Fibroblast of skin of left biceps (primary cell): ENCODE measurements around the gene CPA5.
A peak's percentile ranks its signal among the peaks of the same experiment; 100 is the strongest.

Experiments used
- DNase-seq, 2 experiments: peaks; one replicate each; pipeline ENCODE4 v3.0.0-alpha.2; 2013; ENCODE audit warnings: low read depth in 2 of 2

The CPA5 gene

GRCh38 chr7:130332259-130333053 is 12.2 kb upstream of the CPA5 start:
- DNase-seq: no peak

- no peak for DNase-seq
Observed at GRCh38 chr7:130333832-130334231, 10.8 kb upstream of the CPA5 start.

- no peak for DNase-seq
Observed at GRCh38 chr7:130334274-130334673, 10.3 kb upstream of the CPA5 start.

- DNase-seq: no peak
Observed at GRCh38 chr7:130337410-130337971, 7.1 kb upstream of the CPA5 start.

GRCh38 chr7:130338233-130338632 is 6.4 kb upstream of the CPA5 start:
- DNase-seq: no peak

- DNase-seq: no peak
Observed at GRCh38 chr7:130341882-130342281, 2.7 kb upstream of the CPA5 start.

- DNase-seq: no peak
Observed at GRCh38 chr7:130342701-130343380, 1.8 kb upstream of the CPA5 start.

GRCh38 chr7:130345136-130345535 is 520 bp downstream of the CPA5 start:
- DNase-seq: no peak

GRCh38 chr7:130345725-130346124 is 1.1 kb downstream of the CPA5 start:
- DNase-seq: no peak

GRCh38 chr7:130346177-130346905 is 1.7 kb downstream of the CPA5 start:
- DNase-seq: no peak

- DNase-seq: no peak
Observed at GRCh38 chr7:130346941-130347340, 2.3 kb downstream of the CPA5 start.

GRCh38 chr7:130349911-130350782 is 5.5 kb downstream of the CPA5 start:
- DNase-seq: no peak

GRCh38 chr7:130350945-130351790 is 6.6 kb downstream of the CPA5 start:
- no peak for DNase-seq

GRCh38 chr7:130351791-130352090 is 7.1 kb downstream of the CPA5 start:
- no peak for DNase-seq

- no peak for DNase-seq
Observed at GRCh38 chr7:130352194-130353074, 7.8 kb downstream of the CPA5 start.

GRCh38 chr7:130353196-130353595 is 8.6 kb downstream of the CPA5 start:
- no peak for DNase-seq

- DNase-seq: peak; percentile 99
Observed at GRCh38 chr7:130356121-130356875, 11.7 kb downstream of the CPA5 start.

- DNase-seq: no peak
Observed at GRCh38 chr7:130356876-130357611, 12.4 kb downstream of the CPA5 start.
